ENCODE results near the gene TSC22D1.

DNA sequence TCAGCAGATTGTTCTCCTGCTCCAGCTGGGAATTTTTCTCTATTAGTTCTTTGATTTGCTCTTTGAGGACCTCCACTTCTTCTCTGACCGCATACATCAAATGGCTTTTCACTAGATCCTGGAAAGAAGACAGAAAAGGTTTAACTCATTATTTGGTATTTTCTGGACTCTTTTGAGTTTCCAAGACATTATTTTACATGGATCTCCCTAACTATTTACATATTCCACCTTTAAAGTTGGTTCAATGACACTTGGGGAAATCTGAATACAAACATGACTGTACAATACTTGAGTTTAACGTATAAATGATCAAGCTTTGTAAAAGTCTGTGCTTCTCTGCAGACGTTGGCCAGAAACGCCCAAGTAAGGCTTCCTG is 141.4 kb downstream of the TSC22D1 start:
- TF ChIP-seq, protein P1, sequence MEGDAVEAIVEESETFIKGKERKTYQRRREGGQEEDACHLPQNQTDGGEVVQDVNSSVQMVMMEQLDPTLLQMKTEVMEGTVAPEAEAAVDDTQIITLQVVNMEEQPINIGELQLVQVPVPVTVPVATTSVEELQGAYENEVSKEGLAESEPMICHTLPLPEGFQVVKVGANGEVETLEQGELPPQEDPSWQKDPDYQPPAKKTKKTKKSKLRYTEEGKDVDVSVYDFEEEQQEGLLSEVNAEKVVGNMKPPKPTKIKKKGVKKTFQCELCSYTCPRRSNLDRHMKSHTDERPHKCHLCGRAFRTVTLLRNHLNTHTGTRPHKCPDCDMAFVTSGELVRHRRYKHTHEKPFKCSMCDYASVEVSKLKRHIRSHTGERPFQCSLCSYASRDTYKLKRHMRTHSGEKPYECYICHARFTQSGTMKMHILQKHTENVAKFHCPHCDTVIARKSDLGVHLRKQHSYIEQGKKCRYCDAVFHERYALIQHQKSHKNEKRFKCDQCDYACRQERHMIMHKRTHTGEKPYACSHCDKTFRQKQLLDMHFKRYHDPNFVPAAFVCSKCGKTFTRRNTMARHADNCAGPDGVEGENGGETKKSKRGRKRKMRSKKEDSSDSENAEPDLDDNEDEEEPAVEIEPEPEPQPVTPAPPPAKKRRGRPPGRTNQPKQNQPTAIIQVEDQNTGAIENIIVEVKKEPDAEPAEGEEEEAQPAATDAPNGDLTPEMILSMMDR (IDR thresholded peaks at IDR 0.05), result no peak
- TF ChIP-seq POLR2A (IDR thresholded peaks at IDR 0.05), result no peak
